Measurements from ENCODE around the gene APCDD1L.
"Not testable (repeated sequence)": the region's sequence is repeated elsewhere in the genome, so short reads cannot be mapped to it uniquely, and the experiment has no call there.

APCDD1L gene

GRCh38 chr20:58432186-58432954, 82.8 kb downstream of the APCDD1L start:
- Mint-ChIP-seq H3K4me3 (no peak overlapping the region), H3K9me3 (peaks cover 3% of the 10 kb centered on the region), H3K36me3 (peaks cover 38% of the 10 kb centered on the region), H3K27me3 (no peaks in the 10 kb centered on the region), H3K4me1 (peaks cover 19% of the 10 kb centered on the region), H3K27ac (no peak overlapping the region)
- DNase-seq, result no peak
- CTCF ChIA-PET, result interaction anchor here (0.6 to 1.1 kb wide), 2 partner anchors 9 to 198 kb away, joined by 4 read pairs; no protein-coding TSS in a partner anchor

GRCh38 chr20:58431134-58431533, 84.1 kb downstream of the APCDD1L start:
- Mint-ChIP-seq H3K4me1 (peaks cover 19% of the 10 kb centered on the region), H3K9me3 (peaks cover 3% of the 10 kb centered on the region), H3K36me3 (peaks cover 37% of the 10 kb centered on the region), H3K4me3 (no peak overlapping the region), H3K27ac (no peak overlapping the region), H3K27me3 (no peaks in the 10 kb centered on the region)
- CTCF ChIA-PET, result no interaction called here
- DNase-seq, result no peak

- Mint-ChIP-seq H3K27ac (no peak overlapping the region), H3K4me1 (peaks cover 17% of the 10 kb centered on the region), H3K27me3 (no peaks in the 10 kb centered on the region), H3K36me3 (peaks cover 36% of the 10 kb centered on the region), H3K4me3 (no peak overlapping the region), H3K9me3 (peaks cover 3% of the 10 kb centered on the region)
- CTCF ChIA-PET, result no interaction called here
- no peak for DNase-seq
Measured at GRCh38 chr20:58429303-58429702, 85.9 kb downstream of the APCDD1L start.

- Mint-ChIP-seq H3K4me3 (no peak overlapping the region), H3K36me3 (peaks cover 39% of the 10 kb centered on the region), H3K27me3 (no peaks in the 10 kb centered on the region), H3K9me3 (peaks cover 3% of the 10 kb centered on the region), H3K27ac (no peak overlapping the region), H3K4me1 (peaks cover 14% of the 10 kb centered on the region)
- CTCF ChIA-PET, result interaction anchor here (0.7 kb wide), 1 partner anchor 13 kb away, joined by 3 read pairs; no protein-coding TSS in a partner anchor
- no peak for DNase-seq
Measured at GRCh38 chr20:58428364-58428763, 86.8 kb downstream of the APCDD1L start.

GRCh38 chr20:58427571-58427970, 87.6 kb downstream of the APCDD1L start:
- H3K9me3 Mint-ChIP-seq, H3K27ac Mint-ChIP-seq, H3K4me3 Mint-ChIP-seq, DNase-seq, H3K4me1 Mint-ChIP-seq, H3K27me3 Mint-ChIP-seq, CTCF ChIA-PET: not testable (repeated sequence)
- peaks cover 33% of the 10 kb centered on the region for H3K36me3 Mint-ChIP-seq

GRCh38 chr20:58424218-58424969, 90.8 kb downstream of the APCDD1L start:
- Mint-ChIP-seq H3K36me3 (peaks cover 45% of the 10 kb centered on the region), H3K4me3 (no peak overlapping the region), H3K27me3 (no peaks in the 10 kb centered on the region), H3K9me3 (peaks cover 3% of the 10 kb centered on the region), H3K27ac (no peak overlapping the region), H3K4me1 (no peaks in the 10 kb centered on the region)
- CTCF ChIA-PET, result interaction anchor here (1.3 to 1.6 kb wide), 2 partner anchors 8 to 20 kb away, joined by 3 to 4 read pairs; no protein-coding TSS in a partner anchor
- no peak for DNase-seq

- no peaks in the 10 kb centered on the region for H3K27me3 Mint-ChIP-seq
- no peak for DNase-seq
- no peaks in the 10 kb centered on the region for H3K9me3 Mint-ChIP-seq
- H3K27ac Mint-ChIP-seq, result no peak overlapping the region
- peaks cover 18% of the 10 kb centered on the region for H3K4me1 Mint-ChIP-seq
- H3K36me3 Mint-ChIP-seq, result peaks cover 56% of the 10 kb centered on the region
- CTCF ChIA-PET, result no interaction called here
- H3K4me3 Mint-ChIP-seq, result no peak overlapping the region
Measured at GRCh38 chr20:58421497-58421850, 93.7 kb downstream of the APCDD1L start.

- peaks cover 60% of the 10 kb centered on the region for H3K36me3 Mint-ChIP-seq
- CTCF ChIA-PET, result no interaction called here
Measured at GRCh38 chr20:58420798-58421496, 94.3 kb downstream of the APCDD1L start.

GRCh38 chr20:58418949-58419748, 96.0 kb downstream of the APCDD1L start:
- Mint-ChIP-seq H3K4me3 (no peak overlapping the region), H3K9me3 (no peaks in the 10 kb centered on the region), H3K36me3 (peaks cover 58% of the 10 kb centered on the region), H3K27me3 (no peaks in the 10 kb centered on the region), H3K4me1 (peaks cover 33% of the 10 kb centered on the region), H3K27ac (peak overlapping the region; percentile 42)
- DNase-seq, result no peak
- CTCF ChIA-PET, result no interaction called here

More at GRCh38 chr20:58420798-58421496, 94.3 kb downstream of the APCDD1L start:
- H3K4me3 Mint-ChIP-seq, result no peak overlapping the region
- H3K4me1 Mint-ChIP-seq, result peaks cover 23% of the 10 kb centered on the region
- no peaks in the 10 kb centered on the region for H3K27me3 Mint-ChIP-seq
- no peak for DNase-seq
- H3K27ac Mint-ChIP-seq, result peak overlapping the region; percentile 33
- no peaks in the 10 kb centered on the region for H3K9me3 Mint-ChIP-seq

GRCh38 chr20:58417438-58417837, 97.8 kb downstream of the APCDD1L start:
- Mint-ChIP-seq H3K4me1 (peaks cover 33% of the 10 kb centered on the region), H3K36me3 (peaks cover 56% of the 10 kb centered on the region), H3K27ac (no peak overlapping the region), H3K27me3 (no peaks in the 10 kb centered on the region), H3K4me3 (no peak overlapping the region), H3K9me3 (no peaks in the 10 kb centered on the region)
- CTCF ChIA-PET, result no interaction called here
- no peak for DNase-seq

GRCh38 chr20:58416835-58417234, 98.4 kb downstream of the APCDD1L start:
- DNase-seq, result no peak
- Mint-ChIP-seq H3K36me3 (peaks cover 53% of the 10 kb centered on the region), H3K9me3 (no peaks in the 10 kb centered on the region), H3K4me1 (peaks cover 33% of the 10 kb centered on the region), H3K27ac (peak overlapping the region; percentile 84), H3K27me3 (no peaks in the 10 kb centered on the region), H3K4me3 (peak overlapping the region; percentile 44)
- CTCF ChIA-PET, result interaction anchor here (0.7 kb wide), 1 partner anchor 112 kb away, joined by 3 read pairs; no protein-coding TSS in a partner anchor

GRCh38 chr20:58416057-58416456, 99.1 kb downstream of the APCDD1L start:
- CTCF ChIA-PET, result interaction anchor here (0.7 kb wide), 1 partner anchor 112 kb away, joined by 3 read pairs; no protein-coding TSS in a partner anchor
- Mint-ChIP-seq H3K4me3 (no peak overlapping the region), H3K27me3 (no peaks in the 10 kb centered on the region)

GRCh38 chr20:58414786-58415185, 100.4 kb downstream of the APCDD1L start:
- H3K27ac Mint-ChIP-seq, H3K4me3 Mint-ChIP-seq, H3K27me3 Mint-ChIP-seq, CTCF ChIA-PET, DNase-seq, H3K9me3 Mint-ChIP-seq: not testable (repeated sequence)
- Mint-ChIP-seq H3K4me1 (peaks cover 43% of the 10 kb centered on the region), H3K36me3 (peaks cover 37% of the 10 kb centered on the region)

More at GRCh38 chr20:58416057-58416456, 99.1 kb downstream of the APCDD1L start:
- DNase-seq, result no peak
- Mint-ChIP-seq H3K4me1 (peaks cover 33% of the 10 kb centered on the region), H3K36me3 (peaks cover 48% of the 10 kb centered on the region), H3K27ac (peak overlapping the region; percentile 39), H3K9me3 (no peaks in the 10 kb centered on the region)

Measured in activated naive CD4-positive, alpha-beta T cell treated with anti-CD3 and anti-CD28 coated beads, Interleukin-2, amount 10 ng/mL, durations not matched to agents 7 days and 5 days (primary cell).